GM15510 (cell line): ENCODE data around the gene NOP53.

Experiments used
- POLR2A ChIP-seq: IDR thresholded peaks from 3 replicates; pipeline ENCODE4 v1.6.1; 2011; ENCODE audit warnings: borderline replicate concordance; ENCODE audit not compliant: insufficient read length; ENCODE audit errors: extremely low read depth

Gene NOP53

DNA sequence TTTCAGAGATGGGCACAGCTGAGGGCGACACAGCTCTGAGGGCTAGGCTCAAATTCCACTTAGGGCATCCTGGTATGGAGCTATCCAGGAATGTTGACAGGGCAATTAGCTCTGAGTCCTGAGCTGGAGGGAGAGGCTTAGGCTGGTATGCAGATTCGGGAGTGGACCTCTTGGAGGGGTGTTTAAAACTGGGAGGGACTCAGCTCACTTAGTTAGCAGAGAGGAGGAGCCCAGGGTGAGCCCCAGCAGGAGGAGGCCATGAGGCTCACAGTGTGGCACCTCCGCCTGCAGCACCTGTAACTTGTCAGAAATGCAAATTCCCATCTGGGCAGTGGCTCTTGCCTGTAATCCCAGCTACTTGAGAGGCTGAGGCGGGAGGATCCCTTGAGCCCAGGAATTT, 10.2 kb upstream of the NOP53 start:
- TF ChIP-seq POLR2A: no peak

DNA sequence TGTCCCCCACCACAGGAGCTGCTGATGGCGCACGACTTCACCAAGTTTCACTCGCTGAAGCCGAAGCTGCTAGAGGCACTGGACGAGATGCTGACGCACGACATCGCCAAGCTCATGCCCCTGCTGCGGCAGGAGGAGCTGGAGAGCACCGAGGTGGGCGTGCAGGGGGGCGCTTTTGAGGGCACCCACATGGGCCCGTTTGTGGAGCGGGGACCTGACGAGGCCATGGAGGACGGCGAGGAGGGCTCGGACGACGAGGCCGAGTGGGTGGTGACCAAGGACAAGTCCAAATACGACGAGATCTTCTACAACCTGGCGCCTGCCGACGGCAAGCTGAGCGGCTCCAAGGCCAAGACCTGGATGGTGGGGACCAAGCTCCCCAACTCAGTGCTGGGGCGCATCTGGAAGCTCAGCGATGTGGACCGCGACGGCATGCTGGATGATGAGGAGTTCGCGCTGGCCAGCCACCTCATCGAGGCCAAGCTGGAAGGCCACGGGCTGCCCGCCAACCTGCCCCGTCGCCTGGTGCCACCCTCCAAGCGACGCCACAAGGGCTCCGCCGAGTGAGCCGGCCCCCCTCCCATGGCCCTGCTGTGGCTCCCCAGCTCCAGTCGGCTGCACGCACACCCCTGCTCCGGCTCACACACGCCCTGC, 4.4 kb upstream of the NOP53 start:
- no peak for TF ChIP-seq POLR2A

DNA sequence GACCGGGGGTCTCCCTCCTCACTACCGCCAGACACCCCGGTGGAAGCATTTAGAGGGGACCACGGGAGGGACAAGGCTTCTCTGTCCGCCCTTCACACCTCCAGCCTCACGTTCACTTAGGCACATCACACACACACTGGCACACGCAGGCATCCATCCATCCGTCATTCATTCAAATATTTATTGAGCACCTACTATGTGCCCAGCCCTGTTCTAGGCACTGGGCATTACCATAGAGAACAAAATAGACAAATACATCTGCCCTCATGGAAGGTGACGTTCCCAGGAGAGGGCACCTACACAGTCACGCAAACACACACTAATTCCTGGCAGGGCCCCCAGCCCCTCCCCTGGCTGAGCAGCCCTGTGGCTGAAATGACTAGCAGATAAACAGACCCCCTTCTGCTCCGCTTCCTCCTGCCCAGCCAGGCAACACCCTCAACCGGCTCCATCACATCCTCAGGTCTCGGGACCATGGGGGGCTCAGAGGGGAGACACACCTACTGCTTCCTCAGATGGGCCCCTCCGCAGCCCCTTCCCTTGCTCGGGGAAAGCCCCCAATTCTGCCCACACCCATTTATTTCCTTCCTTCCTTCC, 3.7 kb upstream of the NOP53 start:
- no peak for TF ChIP-seq POLR2A

DNA sequence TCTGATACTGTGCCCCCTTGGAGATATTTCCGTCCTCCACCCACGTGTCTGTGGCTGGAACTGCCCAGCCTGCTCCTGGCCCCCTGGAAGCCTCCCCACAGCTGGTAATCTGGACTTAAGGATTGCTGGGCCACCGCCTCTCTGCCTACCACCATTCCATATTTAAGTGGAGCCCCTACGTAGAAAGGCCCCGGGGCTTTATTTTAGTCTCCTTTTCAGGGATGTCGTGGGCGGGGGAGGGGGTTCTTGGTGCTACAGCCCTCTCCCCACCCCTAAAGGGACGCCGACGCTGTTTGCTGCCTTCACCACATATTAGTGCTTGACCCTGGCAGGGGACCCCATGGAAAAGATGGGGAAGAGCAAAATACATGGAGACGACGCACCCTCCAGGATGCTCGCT, 2.7 kb upstream of the NOP53 start:
- TF ChIP-seq POLR2A: no peak

DNA sequence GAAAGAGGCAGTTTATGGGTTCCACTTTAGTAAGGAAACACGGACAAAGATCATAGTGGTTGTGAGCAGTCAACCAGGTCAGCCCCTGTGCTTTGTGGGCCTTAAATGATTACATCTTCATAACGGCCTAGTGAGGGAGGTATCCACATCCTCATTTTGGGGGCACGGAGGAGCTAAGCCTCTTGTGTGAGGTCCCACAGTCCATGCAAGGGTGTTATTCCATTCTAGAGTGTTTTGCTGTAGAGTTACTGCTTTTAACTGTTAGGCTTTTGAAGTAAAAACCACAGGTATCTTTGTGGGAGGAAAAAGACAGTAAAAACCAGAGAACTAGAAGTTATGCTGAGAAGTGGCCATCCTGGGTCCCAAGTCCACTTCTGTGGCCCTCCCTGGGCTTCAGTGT, 4.0 kb downstream of the NOP53 start:
- no peak for TF ChIP-seq POLR2A

DNA sequence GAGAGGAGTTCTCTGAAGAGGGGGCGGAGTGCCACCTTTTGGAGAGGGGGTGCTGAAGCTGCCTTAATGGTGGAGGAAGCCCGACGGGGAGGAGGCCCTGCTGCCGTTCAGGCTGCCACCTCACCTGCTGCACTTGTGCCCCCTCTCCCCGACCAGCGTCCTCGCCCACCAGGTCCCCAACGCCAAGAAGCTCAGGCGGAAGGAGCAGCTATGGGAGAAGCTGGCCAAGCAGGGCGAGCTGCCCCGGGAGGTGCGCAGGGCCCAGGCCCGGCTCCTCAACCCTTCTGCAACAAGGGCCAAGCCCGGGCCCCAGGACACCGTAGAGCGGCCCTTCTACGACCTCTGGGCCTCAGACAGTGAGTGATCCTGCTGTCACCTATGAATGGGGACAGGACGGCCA, 5.4 kb downstream of the NOP53 start:
- no peak for TF ChIP-seq POLR2A

DNA sequence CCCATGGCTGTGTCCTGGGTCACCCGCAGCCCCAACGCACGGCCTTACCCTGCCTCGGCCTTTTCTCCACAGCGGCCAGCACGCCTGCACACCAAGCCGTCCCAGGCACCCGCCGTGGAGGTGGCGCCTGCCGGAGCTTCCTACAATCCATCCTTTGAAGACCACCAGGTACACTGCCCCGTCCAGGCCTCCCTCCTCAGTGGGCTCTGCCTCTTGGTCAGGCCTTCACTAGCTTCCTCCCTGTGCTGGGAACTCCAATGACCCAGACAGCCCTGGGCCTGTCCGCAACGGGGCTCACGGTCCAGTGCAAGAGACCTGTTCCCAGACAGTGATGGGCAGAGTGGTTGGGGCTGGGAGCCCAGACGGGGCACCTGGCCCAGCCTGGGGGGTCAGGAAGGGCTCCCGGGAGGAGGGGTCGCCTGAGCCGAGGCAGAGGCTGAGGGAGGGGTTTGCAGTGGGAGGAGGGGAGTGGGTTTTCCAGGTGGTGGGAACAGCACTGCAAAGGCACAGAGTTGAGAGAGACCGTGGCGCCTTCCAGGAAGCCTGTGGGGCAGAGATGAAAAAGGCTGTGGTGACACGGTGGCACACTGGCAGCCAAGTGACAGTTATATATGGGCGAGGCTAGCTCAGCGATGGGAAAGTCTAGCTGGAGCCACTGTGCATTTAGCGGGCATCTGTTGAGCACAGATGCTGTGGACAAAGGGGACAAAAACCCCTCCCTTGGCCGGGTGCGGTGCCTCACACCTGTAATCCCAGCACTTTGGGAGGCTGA, 7.3 kb downstream of the NOP53 start:
- TF ChIP-seq POLR2A: no peak

DNA sequence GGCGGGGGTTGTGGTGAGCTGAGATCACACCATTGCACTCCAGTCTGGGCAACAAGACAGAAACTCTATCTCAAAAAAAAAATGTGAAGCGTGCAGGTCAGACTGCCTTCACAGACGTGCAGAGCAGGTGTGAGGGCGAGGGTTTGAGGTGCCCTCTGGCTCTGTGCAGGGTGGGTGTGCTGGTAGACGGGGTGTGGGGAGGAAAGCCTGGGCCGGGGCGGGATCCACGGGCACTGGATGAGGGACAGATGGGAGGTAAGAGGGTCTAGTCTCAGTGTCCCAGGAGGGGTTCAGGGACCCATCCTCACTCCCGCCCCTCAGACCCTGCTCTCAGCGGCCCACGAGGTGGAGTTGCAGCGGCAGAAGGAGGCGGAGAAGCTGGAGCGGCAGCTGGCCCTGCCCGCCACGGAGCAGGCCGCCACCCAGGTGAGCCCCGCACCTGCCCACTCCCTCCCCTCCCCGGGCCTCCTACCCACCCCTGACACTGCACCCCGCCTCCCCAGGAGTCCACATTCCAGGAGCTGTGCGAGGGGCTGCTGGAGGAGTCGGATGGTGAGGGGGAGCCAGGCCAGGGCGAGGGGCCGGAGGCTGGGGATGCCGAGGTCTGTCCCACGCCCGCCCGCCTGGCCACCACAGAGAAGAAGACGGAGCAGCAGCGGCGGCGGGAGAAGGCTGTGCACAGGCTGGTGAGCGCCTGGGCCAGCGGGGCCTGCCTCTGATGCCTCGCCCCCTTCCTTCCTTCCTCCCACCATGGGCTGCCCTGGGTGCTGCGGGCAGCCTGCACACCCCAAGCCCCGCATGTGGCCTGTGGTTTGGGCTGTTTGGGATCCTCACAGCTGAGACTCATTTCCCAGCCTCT, 9.1 kb downstream of the NOP53 start:
- no peak for TF ChIP-seq POLR2A

DNA sequence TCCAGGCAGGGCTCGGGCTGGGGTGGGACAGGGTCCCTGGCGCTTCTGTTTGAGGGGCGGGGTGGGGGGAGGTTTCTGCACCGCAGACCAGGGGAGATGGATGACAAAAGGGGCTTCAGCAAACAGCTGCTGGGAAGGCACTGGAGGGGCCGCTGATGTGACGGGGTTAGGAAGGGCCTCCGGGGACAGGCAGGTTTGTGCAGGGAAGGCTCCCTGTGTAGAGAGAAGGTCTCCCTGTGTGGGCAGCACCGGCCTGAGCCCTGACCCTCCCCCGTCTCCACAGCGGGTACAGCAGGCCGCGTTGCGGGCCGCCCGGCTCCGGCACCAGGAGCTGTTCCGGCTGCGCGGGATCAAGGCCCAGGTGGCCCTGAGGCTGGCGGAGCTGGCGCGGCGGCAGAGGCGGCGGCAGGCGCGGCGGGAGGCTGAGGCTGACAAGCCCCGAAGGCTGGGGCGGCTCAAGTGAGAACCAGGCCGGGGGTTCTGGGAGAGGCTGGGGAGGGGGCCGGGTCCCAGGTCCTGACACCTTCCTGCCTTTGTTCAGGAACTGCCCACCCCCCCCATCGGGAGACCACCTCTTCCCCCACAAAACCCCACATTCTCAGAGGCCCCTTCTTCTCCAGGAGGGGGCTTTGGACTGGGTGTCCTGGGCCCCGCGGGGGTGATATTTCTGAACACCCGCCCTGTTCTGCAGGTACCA, 9.9 kb downstream of the NOP53 start:
- no peak for TF ChIP-seq POLR2A

DNA sequence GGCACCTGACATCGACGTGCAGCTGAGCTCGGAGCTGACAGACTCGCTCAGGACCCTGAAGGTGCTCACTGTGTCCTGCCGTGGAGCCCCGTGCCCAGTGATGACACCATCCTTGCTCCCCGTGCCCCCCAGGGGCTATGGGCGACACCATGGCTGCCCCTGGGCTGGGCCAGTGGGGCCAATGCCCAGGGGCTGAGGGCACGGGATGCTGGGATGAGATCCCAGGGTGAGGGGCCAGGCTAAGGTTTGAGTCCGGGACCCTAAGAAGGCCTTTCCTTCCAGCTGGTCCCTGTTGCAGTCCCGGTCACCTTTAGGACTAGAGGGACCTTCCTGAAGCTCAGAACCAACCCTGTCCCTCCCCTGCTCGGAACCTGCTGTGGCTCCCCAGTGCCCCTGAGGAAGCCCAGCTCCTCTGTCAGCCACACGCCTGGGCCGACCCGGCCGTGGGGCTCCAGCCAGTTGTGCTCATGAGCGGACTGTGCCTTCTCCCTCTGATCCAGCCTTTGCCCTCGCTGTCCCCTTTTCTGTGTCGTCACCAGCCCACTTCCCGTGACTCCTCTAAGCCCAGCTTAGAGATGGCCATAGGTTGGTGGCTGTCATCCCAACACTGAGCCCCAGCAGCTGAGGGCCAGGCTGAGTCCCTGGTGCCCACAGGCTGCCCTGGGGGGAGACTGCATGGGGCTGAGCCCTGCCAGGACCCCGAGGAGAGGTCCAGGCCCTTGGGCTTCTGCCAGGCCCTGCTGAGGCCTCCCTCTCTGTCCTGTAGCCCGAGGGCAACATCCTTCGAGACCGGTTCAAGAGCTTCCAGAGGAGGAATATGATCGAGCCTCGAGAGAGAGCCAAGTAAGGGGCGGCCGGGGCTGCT, 10.6 kb downstream of the NOP53 start:
- TF ChIP-seq POLR2A: no peak

DNA sequence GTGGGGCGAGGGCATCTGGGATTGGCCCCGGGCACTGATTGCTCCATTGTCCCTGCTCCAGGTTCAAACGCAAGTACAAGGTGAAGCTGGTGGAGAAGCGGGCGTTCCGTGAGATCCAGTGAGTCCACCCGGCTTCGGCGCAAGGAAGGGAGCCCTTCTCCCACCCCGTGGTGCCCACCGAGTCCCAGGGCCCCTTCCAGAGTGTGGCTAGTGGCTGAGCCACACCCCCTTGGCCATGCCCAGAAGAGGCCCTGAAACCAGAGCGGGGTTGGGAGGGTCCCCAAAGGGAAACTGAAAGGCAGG, 11.2 kb downstream of the NOP53 start:
- no peak for TF ChIP-seq POLR2A

DNA sequence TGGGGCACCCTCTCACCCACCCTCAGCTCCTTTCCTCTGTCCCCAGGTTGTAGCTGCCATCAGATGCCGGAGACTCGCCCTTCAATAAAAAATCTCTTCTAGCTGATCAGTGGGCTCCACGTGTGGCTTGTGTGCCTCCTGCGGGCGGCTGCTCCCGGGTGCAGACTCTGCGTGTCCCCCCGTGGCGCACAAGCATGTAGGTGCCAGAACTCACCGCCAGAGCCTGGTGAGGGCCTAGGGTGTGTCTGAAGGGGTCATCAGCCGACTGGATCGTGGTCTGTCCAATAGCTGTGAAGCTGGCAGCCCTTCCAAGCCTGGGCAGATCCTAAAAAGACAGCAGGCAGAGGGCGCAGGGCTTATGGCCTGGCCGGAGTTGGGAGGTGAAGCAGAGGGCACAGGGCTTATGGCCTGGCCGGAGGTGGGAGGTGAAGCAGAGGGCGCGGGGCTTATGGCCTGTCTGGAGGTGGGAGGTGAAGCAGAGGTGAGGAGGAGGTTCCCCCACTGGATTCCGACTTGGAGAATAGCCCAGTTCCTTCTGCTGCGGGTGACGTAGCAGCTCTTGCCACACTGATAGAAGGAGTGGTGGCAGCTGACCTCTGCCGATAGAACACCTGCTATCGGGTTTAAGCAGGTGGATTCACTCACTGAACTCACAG, 11.7 kb downstream of the NOP53 start:
- no peak for TF ChIP-seq POLR2A
